ENCODE measurements around the gene RELA.
"Not testable (repeated sequence)": the region's sequence is repeated elsewhere in the genome, so short reads cannot be mapped to it uniquely, and the experiment has no call there.

The RELA gene

GRCh38 chr11:65646958-65647701 lies 15.6 kb downstream of the RELA start:
- DNase-seq: no peak

GRCh38 chr11:65646288-65646957 lies 16.3 kb downstream of the RELA start:
- DNase-seq: no peak

- DNase-seq: no peak
These were observed 17.0 kb downstream of the RELA start for GRCh38 chr11:65645710-65646109.

GRCh38 chr11:65644837-65645236 lies 17.9 kb downstream of the RELA start:
- DNase-seq: no peak

- no peak for DNase-seq
These were observed 18.7 kb downstream of the RELA start for GRCh38 chr11:65643971-65644370.

GRCh38 chr11:65642014-65642671 lies 20.6 kb downstream of the RELA start:
- DNase-seq: no peak

- DNase-seq: no peak
These were observed 21.3 kb downstream of the RELA start for GRCh38 chr11:65641297-65642013.

- no peak for DNase-seq
These were observed 22.0 kb downstream of the RELA start for GRCh38 chr11:65640483-65641296.

GRCh38 chr11:65639623-65640482 lies 22.9 kb downstream of the RELA start:
- no peak for DNase-seq

- DNase-seq: not testable (repeated sequence)
These were observed 23.5 kb downstream of the RELA start for GRCh38 chr11:65639228-65639597.

GRCh38 chr11:65637794-65638419 lies 24.8 kb downstream of the RELA start, which contains the start of gene SIPA1:
TSS of gene SIPA1 (plus strand) at chr11:65638101. CDS start at chr11:65640922, 2,821 bp downstream.
- no peak for DNase-seq

- no peak for DNase-seq
These were observed 25.6 kb downstream of the RELA start for GRCh38 chr11:65637032-65637557.

GRCh38 chr11:65636108-65637031 lies 26.3 kb downstream of the RELA start:
- no peak for DNase-seq

GRCh38 chr11:65634905-65635731 lies 27.6 kb downstream of the RELA start:
- no peak for DNase-seq

- DNase-seq: no peak
These were observed 28.3 kb downstream of the RELA start for GRCh38 chr11:65634440-65634839.

- no peak for DNase-seq
These were observed 28.6 kb downstream of the RELA start for GRCh38 chr11:65634109-65634436.

- DNase-seq: no peak
These were observed 29.2 kb downstream of the RELA start for GRCh38 chr11:65633390-65634108.

- no peak for DNase-seq
These were observed 32.5 kb downstream of the RELA start for GRCh38 chr11:65630215-65630614.

All from NCI-H524 treated with DMSO at 0.1 percent for 48 hours (cell line).